Adrenal gland (tissue), 12 donors: ENCODE data around the gene CASTOR1. TPM values are rescaled to one million over a fixed set of nuclear protein-coding genes. Genes with fewer than 3 reads are reported as not detected.
A peak's percentile ranks its signal among the peaks of the same experiment; 100 is the strongest.

Experiments used
- DNase-seq, 7 donors: peaks; one replicate each; pipeline ENCODE4 v3.0.0-alpha.2; 2019 to 2020
- H3K27ac ChIP-seq, 5 donors: fragments of 200-600 bp; sonication (generic) in 4 of 5; 1 replicate in 3 of 5; 2 replicates in 2 of 5; pipeline versions ENCODE4 v1.5.1 to v1.8.0; 2016 to 2020; ENCODE audit warnings: mild to moderate bottlenecking in 1 of 5
- H3K27me3 ChIP-seq: fragments of 200-600 bp; 2 replicates; pipeline ENCODE4 v1.8.0; 2021
- H3K36me3 ChIP-seq, 2 donors: fragments of 200-600 bp; replicated peaks in 1 of 2; 1 replicate in 1 of 2; 2 replicates in 1 of 2; pipeline versions ENCODE4 v1.5.1 to v1.8.0; 2018 to 2022
- H3K4me1 ChIP-seq, 2 donors: fragments of 200-600 bp; replicated peaks in 1 of 2; 1 replicate in 1 of 2; 2 replicates in 1 of 2; pipeline versions ENCODE4 v1.5.1 to v1.8.0; 2018 to 2021
- H3K4me3 ChIP-seq, 4 donors: fragments of 200-600 bp; sonication (generic) in 3 of 4; one replicate each; pipeline ENCODE4 v1.5.1; 2016 to 2018
- H3K9me3 ChIP-seq, 3 donors: fragments of 200-600 bp; sonication (generic) in 1 of 3; replicated peaks in 1 of 3; 1 replicate in 2 of 3; 2 replicates in 1 of 3; pipeline versions ENCODE4 v1.5.1 to v1.8.0; 2016 to 2021
- CTCF ChIP-seq, 6 experiments: fragments of 450-650 bp in 4 of 6; fragments of 200-600 bp in 2 of 6; sonication (generic) in 1 of 6; IDR thresholded peaks; 1 replicate in 5 of 6; 2 replicates in 1 of 6; pipeline versions ENCODE4 v1.5.1 to v1.8.0; 2016 to 2021; ENCODE audit warnings: antibody characterized with exemption in 6 of 6, mild to moderate bottlenecking in 2 of 6, moderate library complexity in 1 of 6
- POLR2A ChIP-seq, 2 donors: fragments of 450-650 bp; IDR thresholded peaks; one replicate each; pipeline ENCODE4 v1.6.1; 2017; ENCODE audit warnings: antibody characterized with exemption in 2 of 2, mild to moderate bottlenecking in 2 of 2, moderate library complexity in 1 of 2
- WGBS, 4 donors: extraction: QIAGEN DNeasy Blood & Tissue Kit in 2 of 4; methylation state at CpG; one replicate each; pipeline versions ENCODE4 v1.1.5 to v1.1.7; 2013 to 2017; 5-methylcytosine and 5-hydroxymethylcytosine counted together
- intact Hi-C, 2 donors: fragments of 100-400 bp; cut with DNase I; formaldehyde crosslinking; loops; one replicate each; pipeline versions ENCODE4 v1.14.1 to v1.15.0; 2022 to 2023
- polyA plus RNA-seq, 3 donors: library from polyadenylated mRNA; stranded (reverse); fragments of 200-250 nt in 2 of 3; fragments of 350-450 nt in 1 of 3; fragmentation: Illumina TruSeq in 1 of 3; extraction: RNeasy Lipid Tissue Mini Kit (QIAGEN cat#74804) in 1 of 3; gene quantifications; one replicate each; pipeline ENCODE4 v1.2.3, GENCODE V29; 2013 to 2014
- total RNA-seq, 9 donors: library from RNA; depleted of rRNA in 4 of 9; stranded (reverse); fragments of >200 nt in 4 of 9; fragments of 120-200 nt in 1 of 9; fragmentation: NEBNext Ultra II Directional in 1 of 9; extraction: Animal tissue kit (Norgen Biotek cat#: 25700) in 1 of 9; gene quantifications; one replicate each; pipeline versions ENCODE4 v1.1.0 to v1.2.4, GENCODE V29; 2013 to 2023
- donor health status: healthy with polysubstance abuse.
- donor health status: Bipolar disorder and iron deficiency.
- donor health status: DM: yes; HTN: yes; CAD: no.
- donor health status: DM: no; HTN: no; CAD: no.
- donor health status: DM: no; HTN: no; CAD: no.
- donor health status: DM: yes; HTN: yes; CAD: no.

The CASTOR1 gene
- total and polyA plus RNA-seq, 12 donors, result 2.4 to 20.1 (median 15.0) TPM

- DNase-seq, result peak in 3 of 7 donors; percentile 56 to 65 (median 64)
- Histone ChIP-seq H3K36me3 (peaks cover 0 to 42% of the 10 kb centered on the region in 2 donors), H3K4me3 (no peak overlapping the region), H3K9me3 (no peaks in the 10 kb centered on the region), H3K4me1 (peaks cover 32 to 66% of the 10 kb centered on the region in 2 donors), H3K27me3 (no peaks in the 10 kb centered on the region), H3K27ac (peak overlapping the region in 4 of 5 donors; percentile 32 to 89 (median 67))
- WGBS, 4 donors, result 56 to 61% (median 59%) methylated on average over 7 to 9 of the region's 9 CpGs
- no peak for TF ChIP-seq CTCF (IDR thresholded peaks at IDR 0.05)
- TF ChIP-seq POLR2A (IDR thresholded peaks at IDR 0.05), result no peak
- intact Hi-C loops, result no loop called here
Measured at GRCh38 chr22:30301995-30302809, 12.9 kb upstream of the CASTOR1 start.

DNA sequence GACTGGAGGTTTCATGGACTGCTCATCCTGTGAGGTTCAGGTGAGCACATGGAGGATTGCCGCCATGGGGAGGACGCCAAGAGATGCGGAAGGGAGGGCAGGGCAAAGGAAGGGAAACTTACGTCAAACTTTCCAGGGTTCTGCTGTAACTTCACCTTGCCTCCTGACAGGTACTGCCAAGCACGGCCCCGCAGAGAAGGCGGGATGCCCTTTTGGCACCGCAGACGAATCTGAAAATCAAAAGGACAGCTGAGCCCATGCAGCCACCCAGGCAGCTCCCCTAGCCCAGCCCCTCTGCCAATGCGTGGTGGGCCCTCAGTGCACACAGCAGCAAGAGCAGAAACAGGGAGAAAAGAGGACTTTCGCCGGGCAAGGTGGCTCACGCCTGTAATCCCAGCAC, 10.0 kb upstream of the CASTOR1 start:
- peaks cover 5 to 43% of the 10 kb centered on the region in 2 donors for H3K4me1 ChIP-seq
- peaks cover 0 to 70% of the 10 kb centered on the region in 2 donors for H3K36me3 ChIP-seq
- H3K27ac ChIP-seq, result peak overlapping the region in 1 of 5 donors; percentile 10

GRCh38 chr22:30297991-30298701, 8.8 kb upstream of the CASTOR1 start:
- DNase-seq, result no peak
- Histone ChIP-seq H3K9me3 (no peaks in the 10 kb centered on the region), H3K27me3 (no peaks in the 10 kb centered on the region), H3K4me3 (no peak overlapping the region), H3K36me3 (peaks cover 0 to 82% of the 10 kb centered on the region in 2 donors), H3K4me1 (peaks cover 0 to 31% of the 10 kb centered on the region in 2 donors), H3K27ac (no peak overlapping the region)
- TF ChIP-seq POLR2A (IDR thresholded peaks at IDR 0.05) (no peak), CTCF (IDR thresholded peaks at IDR 0.05) (no peak)
- intact Hi-C loops, result no loop called here
- 91 to 96% (median 93%) methylated on average over 5 to 9 of the region's 9 CpGs for WGBS, 4 donors

More for the DNA sequence above, 10.0 kb upstream of the CASTOR1 start:
- Histone ChIP-seq H3K9me3 (no peaks in the 10 kb centered on the region), H3K27me3 (no peaks in the 10 kb centered on the region), H3K4me3 (no peak overlapping the region)
- intact Hi-C loops, result no loop called here
- no peak for DNase-seq
- TF ChIP-seq POLR2A (IDR thresholded peaks at IDR 0.05), result no peak
- no peak for TF ChIP-seq CTCF (IDR thresholded peaks at IDR 0.05)
- 88 to 97% (median 94%) methylated on average over 13 of the region's 13 CpGs for WGBS, 4 donors

DNA sequence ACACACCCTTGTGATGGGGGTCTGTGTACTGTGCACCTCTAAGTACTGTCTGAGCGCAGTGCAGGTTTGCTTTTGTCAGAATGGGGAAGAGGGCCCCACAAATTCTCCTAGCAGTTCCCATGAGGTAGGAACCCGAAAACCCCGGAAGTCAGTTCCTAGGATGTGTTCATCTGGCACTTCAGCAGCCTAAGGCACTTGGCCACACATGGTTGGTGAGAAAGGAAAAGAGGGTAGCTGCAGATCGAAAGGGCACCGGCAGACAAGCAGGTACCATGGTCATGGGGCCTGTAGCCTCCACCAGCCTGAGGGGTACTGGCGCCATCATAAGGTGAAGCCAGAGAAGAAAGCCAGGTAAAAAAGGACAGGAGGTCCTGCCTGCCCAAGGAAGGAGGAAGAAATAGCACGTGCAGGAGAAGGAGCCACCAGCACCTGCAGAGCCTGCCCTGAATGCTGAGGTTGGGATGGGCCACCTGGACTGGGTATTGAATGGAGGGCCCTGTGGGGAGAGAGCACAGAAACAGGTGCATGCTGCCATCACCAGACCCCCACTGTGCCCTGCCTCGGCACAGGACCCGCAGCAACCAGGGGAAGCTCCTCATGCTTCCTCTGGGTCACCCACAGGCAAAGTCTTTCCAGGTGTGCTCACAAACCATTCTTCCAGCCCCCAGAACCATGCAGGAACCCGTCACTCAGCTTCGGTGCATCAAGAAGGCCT, 8.1 kb upstream of the CASTOR1 start:
- WGBS, 4 donors, result 93 to 96% (median 94%) methylated on average over 8 to 11 of the region's 11 CpGs
- intact Hi-C loops, result no loop called here
- no peak overlapping the region for H3K4me3 ChIP-seq
- no peak for DNase-seq
- TF ChIP-seq POLR2A (IDR thresholded peaks at IDR 0.05) (no peak), CTCF (IDR thresholded peaks at IDR 0.05) (no peak)
- H3K4me1 ChIP-seq, result peaks cover 0 to 24% of the 10 kb centered on the region in 2 donors
- peaks cover 0 to 89% of the 10 kb centered on the region in 2 donors for H3K36me3 ChIP-seq
- no peak overlapping the region for H3K27ac ChIP-seq
- H3K9me3 ChIP-seq, result no peaks in the 10 kb centered on the region
- H3K27me3 ChIP-seq, result no peaks in the 10 kb centered on the region
